ENCODE results near the gene SLC16A14.

The SLC16A14 gene

GRCh38 chr2:230060672-230061293 is 7.9 kb downstream of the SLC16A14 start:
- CTCF ChIA-PET: interaction anchor here (1.2 to 2.7 kb wide), 5 partner anchors 7 to 98 kb away, joined by 3 to 16 read pairs (median 6); partner anchors contain the start of gene SLC16A14
- no peak for DNase-seq (ENCODE audit: extremely low spot score)
- TF ChIP-seq CTCF (IDR thresholded peaks at IDR 0.05; ENCODE audit: control extremely low read depth, extremely low read depth, low read depth, missing control alignments): no peak
- POLR2A ChIA-PET: no interaction called here

- no peak for DNase-seq (ENCODE audit: extremely low spot score)
- POLR2A ChIA-PET: no interaction called here
- no peak for TF ChIP-seq CTCF (IDR thresholded peaks at IDR 0.05; ENCODE audit: control extremely low read depth, extremely low read depth, low read depth, missing control alignments)
- CTCF ChIA-PET: interaction anchor here (1.3 to 8.2 kb wide), 4 partner anchors 12 to 272 kb away, joined by 3 to 103 read pairs (median 4); partner anchors contain the start of gene SLC16A14
These were observed 14.8 kb downstream of the SLC16A14 start for GRCh38 chr2:230053753-230054478.

GRCh38 chr2:230052299-230052698 is 16.4 kb downstream of the SLC16A14 start:
- no peak for DNase-seq (ENCODE audit: extremely low spot score)
- POLR2A ChIA-PET: no interaction called here
- CTCF ChIA-PET: interaction anchor here (8.2 kb wide), 1 partner anchor 14 kb away, joined by 103 read pairs; the partner anchor contains the start of gene SLC16A14
- TF ChIP-seq CTCF (IDR thresholded peaks at IDR 0.05; ENCODE audit: control extremely low read depth, extremely low read depth, low read depth, missing control alignments): no peak

- no peak for DNase-seq (ENCODE audit: extremely low spot score)
- TF ChIP-seq CTCF (IDR thresholded peaks at IDR 0.05; ENCODE audit: control extremely low read depth, extremely low read depth, low read depth, missing control alignments): no peak
- ChIA-PET POLR2A (no interaction called here), CTCF (interaction anchor here (0.7 to 8.2 kb wide), 5 partner anchors 9 to 110 kb away, joined by 3 to 103 read pairs (median 8); partner anchors contain the start of gene SLC16A14)
These were observed 18.6 kb downstream of the SLC16A14 start for GRCh38 chr2:230050136-230050535.

- ChIA-PET POLR2A (no interaction called here), CTCF (interaction anchor here (1.2 to 8.2 kb wide), 2 partner anchors 18 to 39 kb away, joined by 4 to 103 read pairs; partner anchors contain the start of gene SLC16A14)
- no peak for TF ChIP-seq CTCF (IDR thresholded peaks at IDR 0.05; ENCODE audit: control extremely low read depth, extremely low read depth, low read depth, missing control alignments)
- no peak for DNase-seq (ENCODE audit: extremely low spot score)
These were observed 20.6 kb downstream of the SLC16A14 start for GRCh38 chr2:230048010-230048671.

GRCh38 chr2:230046491-230046890 is 22.2 kb downstream of the SLC16A14 start:
- POLR2A ChIA-PET: no interaction called here
- CTCF ChIA-PET: interaction anchor here (1.0 kb wide), 1 partner anchor 11 kb away, joined by 4 read pairs; no protein-coding TSS in a partner anchor
- no peak for DNase-seq (ENCODE audit: extremely low spot score)
- no peak for TF ChIP-seq CTCF (IDR thresholded peaks at IDR 0.05; ENCODE audit: control extremely low read depth, extremely low read depth, low read depth, missing control alignments)
